Adrenal gland (tissue), 12 donors: ENCODE results near the gene ZNF225. TPM values are rescaled to one million over a fixed set of nuclear protein-coding genes. Genes with fewer than 3 reads are reported as not detected.

Experiments
- DNase-seq, 7 donors: peaks; one replicate each; pipeline ENCODE4 v3.0.0-alpha.2; 2019 to 2020
- H3K27ac ChIP-seq, 5 donors: fragments of 200-600 bp; sonication (generic) in 4 of 5; 1 replicate in 3 of 5; 2 replicates in 2 of 5; pipeline versions ENCODE4 v1.5.1 to v1.8.0; 2016 to 2020; ENCODE audit warnings: mild to moderate bottlenecking in 1 of 5
- H3K27me3 ChIP-seq: fragments of 200-600 bp; 2 replicates; pipeline ENCODE4 v1.8.0; 2021
- H3K36me3 ChIP-seq, 2 donors: fragments of 200-600 bp; replicated peaks in 1 of 2; 1 replicate in 1 of 2; 2 replicates in 1 of 2; pipeline versions ENCODE4 v1.5.1 to v1.8.0; 2018 to 2022
- H3K4me1 ChIP-seq, 2 donors: fragments of 200-600 bp; replicated peaks in 1 of 2; 1 replicate in 1 of 2; 2 replicates in 1 of 2; pipeline versions ENCODE4 v1.5.1 to v1.8.0; 2018 to 2021
- H3K4me3 ChIP-seq, 4 donors: fragments of 200-600 bp; sonication (generic) in 3 of 4; one replicate each; pipeline ENCODE4 v1.5.1; 2016 to 2018
- H3K9me3 ChIP-seq, 3 donors: fragments of 200-600 bp; sonication (generic) in 1 of 3; replicated peaks in 1 of 3; 1 replicate in 2 of 3; 2 replicates in 1 of 3; pipeline versions ENCODE4 v1.5.1 to v1.8.0; 2016 to 2021
- CTCF ChIP-seq, 6 experiments: fragments of 450-650 bp in 4 of 6; fragments of 200-600 bp in 2 of 6; sonication (generic) in 1 of 6; IDR thresholded peaks; 1 replicate in 5 of 6; 2 replicates in 1 of 6; pipeline versions ENCODE4 v1.5.1 to v1.8.0; 2016 to 2021; ENCODE audit warnings: antibody characterized with exemption in 6 of 6, mild to moderate bottlenecking in 2 of 6, moderate library complexity in 1 of 6
- POLR2A ChIP-seq, 2 donors: fragments of 450-650 bp; IDR thresholded peaks; one replicate each; pipeline ENCODE4 v1.6.1; 2017; ENCODE audit warnings: antibody characterized with exemption in 2 of 2, mild to moderate bottlenecking in 2 of 2, moderate library complexity in 1 of 2
- WGBS, 4 donors: extraction: QIAGEN DNeasy Blood & Tissue Kit in 2 of 4; methylation state at CpG; one replicate each; pipeline versions ENCODE4 v1.1.5 to v1.1.7; 2013 to 2017; 5-methylcytosine and 5-hydroxymethylcytosine counted together
- intact Hi-C, 2 donors: fragments of 100-400 bp; cut with DNase I; formaldehyde crosslinking; loops; one replicate each; pipeline versions ENCODE4 v1.14.1 to v1.15.0; 2022 to 2023
- polyA plus RNA-seq, 3 donors: library from polyadenylated mRNA; stranded (reverse); fragments of 200-250 nt in 2 of 3; fragments of 350-450 nt in 1 of 3; fragmentation: Illumina TruSeq in 1 of 3; extraction: RNeasy Lipid Tissue Mini Kit (QIAGEN cat#74804) in 1 of 3; gene quantifications; one replicate each; pipeline ENCODE4 v1.2.3, GENCODE V29; 2013 to 2014
- total RNA-seq, 9 donors: library from RNA; depleted of rRNA in 4 of 9; stranded (reverse); fragments of >200 nt in 4 of 9; fragments of 120-200 nt in 1 of 9; fragmentation: NEBNext Ultra II Directional in 1 of 9; extraction: Animal tissue kit (Norgen Biotek cat#: 25700) in 1 of 9; gene quantifications; one replicate each; pipeline versions ENCODE4 v1.1.0 to v1.2.4, GENCODE V29; 2013 to 2023
- donor health status: healthy with polysubstance abuse.
- donor health status: Bipolar disorder and iron deficiency.
- donor health status: DM: yes; HTN: yes; CAD: no.
- donor health status: DM: no; HTN: no; CAD: no.
- donor health status: DM: no; HTN: no; CAD: no.
- donor health status: DM: yes; HTN: yes; CAD: no.

ZNF225 gene
- total and polyA plus RNA-seq, 12 donors, result 2.5 to 10.3 (median 5.0) TPM

- Histone ChIP-seq H3K4me1 (peaks cover 12 to 15% of the 10 kb centered on the region in 2 donors), H3K36me3 (peaks cover 0 to 17% of the 10 kb centered on the region in 2 donors), H3K27ac (peak within 1 kb of the TSS; percentile 42 to 72 (median 66)), H3K9me3 (no peaks in the 10 kb centered on the region), H3K27me3 (no peaks in the 10 kb centered on the region), H3K4me3 (peak within 1 kb of the TSS; percentile 68 to 83 (median 72))
- intact Hi-C loops, result no loop called here
- TF ChIP-seq POLR2A (IDR thresholded peaks at IDR 0.05), result peak; percentile 1 to 57
- TF ChIP-seq CTCF (IDR thresholded peaks at IDR 0.05), result no peak
- DNase-seq, result peak; percentile 81 to 93 (median 87)
- WGBS, 4 donors, result 0 to 1% (median 0%) methylated on average over 29 to 52 of the region's 52 CpGs
Observed at GRCh38 chr19:44141191-44142058, 28.2 kb downstream of the ZNF225 start, which contains the start of gene ZNF234. Gene ZNF234, plus strand, starts transcription at chr19:44141554. Its CDS starts 3,079 bp downstream, at chr19:44144633.

- H3K4me3 ChIP-seq, result peak overlapping the region in 3 of 4 donors; percentile 70 to 83 (median 74)
- TF ChIP-seq CTCF (IDR thresholded peaks at IDR 0.05) (no peak), POLR2A (IDR thresholded peaks at IDR 0.05) (peak in 1 of 2 donors; percentile 7)
- WGBS, 4 donors, result 4 to 6% (median 5%) methylated on average over 13 of the region's 13 CpGs
- peaks cover 12 to 15% of the 10 kb centered on the region in 2 donors for H3K4me1 ChIP-seq
- peak in 6 of 7 donors; percentile 19 to 38 (median 27) for DNase-seq
- H3K27me3 ChIP-seq, result no peaks in the 10 kb centered on the region
- no peaks in the 10 kb centered on the region for H3K9me3 ChIP-seq
- H3K27ac ChIP-seq, result peak overlapping the region in 3 of 5 donors; percentile 66 to 72 (median 70)
- intact Hi-C loops, result no loop called here
- H3K36me3 ChIP-seq, result peaks cover 0 to 18% of the 10 kb centered on the region in 2 donors
Observed at GRCh38 chr19:44142059-44142433, 28.8 kb downstream of the ZNF225 start.

GRCh38 chr19:44149776-44150175, 36.6 kb downstream of the ZNF225 start:
- H3K9me3 ChIP-seq, result peaks cover 0 to 3% (median 0%) of the 10 kb centered on the region in 3 donors
- no peak overlapping the region for H3K27ac ChIP-seq
- H3K4me1 ChIP-seq, result no peaks in the 10 kb centered on the region
- H3K36me3 ChIP-seq, result peaks cover 0 to 71% of the 10 kb centered on the region in 2 donors
- 95 to 98% (median 96%) methylated on average over 4 of the region's 4 CpGs for WGBS, 4 donors
- intact Hi-C loops, result no loop called here
- H3K27me3 ChIP-seq, result no peaks in the 10 kb centered on the region
- no peak overlapping the region for H3K4me3 ChIP-seq
- no peak for DNase-seq
- no peak for TF ChIP-seq POLR2A (IDR thresholded peaks at IDR 0.05)
- no peak for TF ChIP-seq CTCF (IDR thresholded peaks at IDR 0.05)

GRCh38 chr19:44151491-44151890, 38.3 kb downstream of the ZNF225 start:
- no peaks in the 10 kb centered on the region for H3K27me3 ChIP-seq
- intact Hi-C loops, result no loop called here
- no peaks in the 10 kb centered on the region for H3K4me1 ChIP-seq
- DNase-seq, result no peak
- peaks cover 0 to 20% (median 0%) of the 10 kb centered on the region in 3 donors for H3K9me3 ChIP-seq
- H3K4me3 ChIP-seq, result no peak overlapping the region
- H3K27ac ChIP-seq, result no peak overlapping the region
- H3K36me3 ChIP-seq, result peaks cover 0 to 62% of the 10 kb centered on the region in 2 donors
- WGBS, 4 donors, result 94 to 99% (median 98%) methylated on average over 5 of the region's 5 CpGs
- TF ChIP-seq CTCF (IDR thresholded peaks at IDR 0.05) (no peak), POLR2A (IDR thresholded peaks at IDR 0.05) (no peak)
